ENCODE results near the gene TRIM67.

Gene TRIM67

GRCh38 chr1:231183639-231184590 is 22.1 kb downstream of the TRIM67 start:
- no peak for DNase-seq (ENCODE audit: low spot score)

GRCh38 chr1:231184891-231185290 is 23.0 kb downstream of the TRIM67 start:
- no peak for DNase-seq (ENCODE audit: low spot score)

- no peak for DNase-seq (ENCODE audit: low spot score)
These were observed 23.5 kb downstream of the TRIM67 start for GRCh38 chr1:231185391-231185790.

GRCh38 chr1:231186356-231187115 is 24.7 kb downstream of the TRIM67 start:
- DNase-seq (ENCODE audit: low spot score), result no peak

GRCh38 chr1:231187571-231187970 is 25.7 kb downstream of the TRIM67 start:
- DNase-seq (ENCODE audit: low spot score), result peak; percentile 82

GRCh38 chr1:231188072-231188471 is 26.2 kb downstream of the TRIM67 start:
- DNase-seq (ENCODE audit: low spot score), result no peak

GRCh38 chr1:231188768-231189167 is 26.9 kb downstream of the TRIM67 start:
- DNase-seq (ENCODE audit: low spot score), result no peak

- no peak for DNase-seq (ENCODE audit: low spot score)
These were observed 27.9 kb downstream of the TRIM67 start for GRCh38 chr1:231189683-231190270.

GRCh38 chr1:231190456-231190855 is 28.6 kb downstream of the TRIM67 start:
- DNase-seq (ENCODE audit: low spot score), result no peak

GRCh38 chr1:231192620-231193163 is 30.8 kb downstream of the TRIM67 start:
- no peak for DNase-seq (ENCODE audit: low spot score)

- DNase-seq (ENCODE audit: low spot score), result no peak
These were observed 32.0 kb downstream of the TRIM67 start for GRCh38 chr1:231193710-231194340.

- DNase-seq (ENCODE audit: low spot score), result no peak
These were observed 32.6 kb downstream of the TRIM67 start for GRCh38 chr1:231194476-231194842.

GRCh38 chr1:231194843-231195516 is 33.1 kb downstream of the TRIM67 start:
- no peak for DNase-seq (ENCODE audit: low spot score)

- no peak for DNase-seq (ENCODE audit: low spot score)
These were observed 34.4 kb downstream of the TRIM67 start for GRCh38 chr1:231196307-231196706.

- DNase-seq (ENCODE audit: low spot score), result no peak
These were observed 34.9 kb downstream of the TRIM67 start for GRCh38 chr1:231196728-231197127.

- no peak for DNase-seq (ENCODE audit: low spot score)
These were observed 38.0 kb downstream of the TRIM67 start for GRCh38 chr1:231199868-231200267.

- DNase-seq (ENCODE audit: low spot score), result peak; percentile 91
These were observed 38.7 kb downstream of the TRIM67 start for GRCh38 chr1:231200388-231201031.

- no peak for DNase-seq (ENCODE audit: low spot score)
These were observed 39.6 kb downstream of the TRIM67 start for GRCh38 chr1:231201375-231201978.

GRCh38 chr1:231201979-231202633 is 40.2 kb downstream of the TRIM67 start:
- no peak for DNase-seq (ENCODE audit: low spot score)

Data from COLO829 (cell line).